Ishikawa (cell line): ENCODE results near the gene NOS3.

ENCODE experiments used
- CEBPB ChIP-seq: IDR thresholded peaks from 2 replicates; pipeline ENCODE4 v1.6.1; 2012
- EP300 ChIP-seq: IDR thresholded peaks from 2 replicates; pipeline ENCODE4 v1.6.1; 2012; ENCODE audit warnings: borderline replicate concordance
- FOXM1 ChIP-seq: IDR thresholded peaks from 2 replicates; pipeline ENCODE4 v1.6.1; 2012; ENCODE audit warnings: low read depth, borderline replicate concordance
- NFIC ChIP-seq: IDR thresholded peaks from 2 replicates; pipeline ENCODE4 v1.6.1; 2012

DNA sequence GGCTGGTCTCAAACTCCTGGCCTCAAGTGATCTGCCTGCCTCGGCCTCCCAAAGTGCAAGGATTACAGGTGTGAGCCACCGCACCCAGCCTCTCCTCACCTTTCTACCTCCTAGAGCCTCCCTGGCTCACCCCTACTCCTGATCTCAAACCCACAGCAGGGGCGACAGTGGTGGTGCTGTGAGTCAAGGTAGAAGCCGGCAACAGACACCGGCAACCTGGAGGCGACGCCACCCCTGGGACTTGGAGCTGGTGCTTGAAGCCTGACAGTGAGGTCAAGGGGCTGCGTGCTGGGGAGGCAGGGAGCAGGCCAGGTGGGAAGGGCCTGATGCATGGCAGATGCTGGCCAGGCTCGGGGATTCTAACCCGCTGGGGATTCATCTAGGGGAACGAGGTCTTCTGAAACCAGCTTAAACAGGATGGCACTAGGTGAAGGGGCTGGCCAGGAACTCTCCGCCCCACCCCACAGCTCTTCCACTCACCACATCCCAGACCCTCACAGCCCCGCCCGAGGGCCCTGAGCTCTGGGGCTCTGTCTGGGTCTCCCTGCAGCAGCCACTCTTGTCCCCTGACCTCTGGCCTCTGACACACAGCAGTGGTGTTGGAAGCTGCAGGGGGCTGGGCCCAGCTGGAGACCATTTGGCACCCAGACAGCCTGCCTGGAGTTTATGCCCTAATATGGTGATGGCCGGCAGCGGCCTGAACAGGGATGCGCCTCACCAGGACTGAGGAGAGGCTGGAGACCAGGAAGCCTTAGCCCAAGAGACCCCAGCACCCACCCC is 29.1 kb upstream of the NOS3 start:
- TF ChIP-seq NFIC: peak; percentile 41; the same call in 1 of the 2 replicates
- no peak for TF ChIP-seq CEBPB
- TF ChIP-seq EP300: no peak
- TF ChIP-seq FOXM1: no peak
